IMR-90 (cell line): Measurements from ENCODE around the gene IGF1R. TPM values are rescaled to one million over a fixed set of nuclear protein-coding genes. Genes with fewer than 3 reads are reported as not detected.

Experiments used
- ATAC-seq: fragments of 200-7000 bp; cut with Tn5 transposase; 2 replicates; pipeline ENCODE4 v1.9.1; 2020; ENCODE audit warnings: low read depth, mild to moderate bottlenecking, moderate library complexity
- BruUV-seq: library from RNA; stranded (reverse); fragments of 400-500 nt; replicated peaks from 2 replicates; lab custom pipeline; 2021; lab: Mats Ljungman, UMichigan
- CTCF ChIA-PET: fragments of 300-600 bp; formaldehyde crosslinking; extraction: SDS; loops from one replicate; lab custom pipeline; 2021; ENCODE audit warnings: antibody characterized with exemption; lab: Yijun Ruan, JAX
- POLR2A ChIA-PET: fragments of 300-600 bp; sonication (Branson Sonifier 250); formaldehyde crosslinking; loops from one replicate; lab custom pipeline; 2022; ENCODE audit warnings: antibody characterized with exemption; ENCODE audit not compliant: unreplicated experiment; lab: Charles Lee
- DNase-seq: peaks from one replicate; pipeline ENCODE4 v3.0.0; 2013
- H2AFZ ChIP-seq: replicated peaks from 2 replicates; pipeline ENCODE3; 2013; ENCODE audit warnings: low read length, mild to moderate bottlenecking; ENCODE audit not compliant: poor library complexity
- H2AK5ac ChIP-seq: 2 replicates; pipeline ENCODE4 v1.6.1; 2013; ENCODE audit warnings: low read depth, low read length, inconsistent platforms
- H2AK9ac ChIP-seq: replicated peaks from 2 replicates; pipeline ENCODE3; 2013; ENCODE audit warnings: mild to moderate bottlenecking, low read depth, low read length, moderate library complexity; ENCODE audit not compliant: poor library complexity
- H2BK120ac ChIP-seq: 2 replicates; pipeline ENCODE4 v1.6.1; 2013; ENCODE audit warnings: low read depth, low read length, inconsistent platforms
- H2BK15ac ChIP-seq: 3 replicates; pipeline ENCODE4 v1.6.1; 2013; ENCODE audit warnings: low read depth, low read length, inconsistent platforms
- H2BK20ac ChIP-seq: 2 replicates; pipeline ENCODE4 v1.6.1; 2013; ENCODE audit warnings: low read depth, mild to moderate bottlenecking, inconsistent platforms, low read length, moderate library complexity
- H2BK5ac ChIP-seq: 2 replicates; pipeline ENCODE4 v1.6.1; 2013; ENCODE audit warnings: mild to moderate bottlenecking, low read depth, low read length, inconsistent platforms; ENCODE audit not compliant: poor library complexity, severe bottlenecking
- H3K14ac ChIP-seq: replicated peaks from 2 replicates; pipeline ENCODE4 v1.6.1; 2013; ENCODE audit warnings: low read depth, low read length, inconsistent platforms
- H3K18ac ChIP-seq: 2 replicates; pipeline ENCODE4 v1.6.1; 2013; ENCODE audit warnings: low read depth, low read length, control low read depth
- H3K23ac ChIP-seq: 2 replicates; pipeline ENCODE4 v1.6.1; 2013; ENCODE audit warnings: low read depth, low read length, inconsistent platforms
- H3K27ac ChIP-seq: 2 replicates; pipeline ENCODE4 v1.5.1; 2013; ENCODE audit warnings: mild to moderate bottlenecking, control low read depth, low read length; ENCODE audit not compliant: insufficient read depth
- H3K27me3 ChIP-seq: 2 replicates; pipeline ENCODE4 v1.6.1; 2013; ENCODE audit warnings: low read length; ENCODE audit not compliant: control insufficient read depth, insufficient read depth
- H3K36me3 ChIP-seq: 2 replicates; pipeline ENCODE4 v1.6.1; 2013; ENCODE audit warnings: low read length, mixed read lengths; ENCODE audit not compliant: control insufficient read depth, insufficient read depth
- H3K4ac ChIP-seq: 2 replicates; pipeline ENCODE4 v1.6.1; 2013; ENCODE audit warnings: low read depth, low read length, inconsistent platforms
- H3K4me1 ChIP-seq: 2 replicates; pipeline ENCODE4 v1.6.1; 2013; ENCODE audit warnings: low read length, mixed read lengths; ENCODE audit not compliant: control insufficient read depth, insufficient read depth
- H3K4me2 ChIP-seq: 2 replicates; pipeline ENCODE4 v1.6.1; 2013; ENCODE audit warnings: low read depth, mild to moderate bottlenecking, control low read depth, low read length, moderate library complexity
- H3K4me3 ChIP-seq: 2 replicates; pipeline ENCODE4 v1.5.1; 2013; ENCODE audit warnings: low read depth, mild to moderate bottlenecking, control low read depth, low read length, moderate library complexity; ENCODE audit not compliant: insufficient read depth
- H3K56ac ChIP-seq: 2 replicates; pipeline ENCODE4 v1.6.1; 2013; ENCODE audit warnings: low read length, inconsistent platforms; ENCODE audit not compliant: insufficient read depth; ENCODE audit errors: extremely low read depth
- H3K79me1 ChIP-seq, 2 experiments: 2 replicates each; pipeline ENCODE4 v1.6.1; 2013; ENCODE audit warnings: low read length in 2 of 2, inconsistent platforms in 1 of 2, low read depth in 1 of 2
- H3K9ac ChIP-seq: 2 replicates; pipeline ENCODE4 v1.6.1; 2013; ENCODE audit warnings: low read depth, low read length, control low read depth
- H3K9me1 ChIP-seq: 2 replicates; pipeline ENCODE4 v1.6.1; 2013; ENCODE audit warnings: low read length, inconsistent platforms; ENCODE audit not compliant: insufficient read depth
- H3K9me3 ChIP-seq: 2 replicates; pipeline ENCODE4 v1.6.1; 2013; ENCODE audit warnings: low read length; ENCODE audit not compliant: control insufficient read depth, insufficient read depth
- H4K20me1 ChIP-seq: 2 replicates; pipeline ENCODE4 v1.6.1; 2013; ENCODE audit warnings: low read length, inconsistent platforms; ENCODE audit not compliant: insufficient read depth
- H4K5ac ChIP-seq: 2 replicates; pipeline ENCODE4 v1.6.1; 2013; ENCODE audit warnings: mild to moderate bottlenecking, low read depth, low read length, control low read depth
- H4K8ac ChIP-seq, 2 experiments: 2 replicates each; pipeline ENCODE4 v1.6.1; 2013; ENCODE audit warnings: low read depth in 2 of 2, low read length in 2 of 2, control low read depth in 1 of 2, inconsistent platforms in 1 of 2
- H4K91ac ChIP-seq: 2 replicates; pipeline ENCODE4 v1.6.1; 2013; ENCODE audit warnings: low read depth, low read length, inconsistent platforms; ENCODE audit not compliant: insufficient read depth
- FOS ChIP-seq: fragments of 150-350 bp; IDR thresholded peaks from 2 replicates; pipeline ENCODE4 v1.6.1; 2016; ENCODE audit warnings: low read depth, low read length
- MAFK ChIP-seq: IDR thresholded peaks from 2 replicates; pipeline ENCODE4 v1.6.1; 2012; ENCODE audit warnings: low read depth, low read length, improper control_type of control experiment
- MXI1 ChIP-seq: IDR thresholded peaks from 2 replicates; pipeline ENCODE4 v1.6.1; 2012; ENCODE audit warnings: low read depth, mild to moderate bottlenecking, low read length, moderate library complexity, borderline replicate concordance
- RFX5 ChIP-seq: IDR thresholded peaks from 2 replicates; pipeline ENCODE4 v1.8.0; 2012; ENCODE audit warnings: low read depth, mild to moderate bottlenecking, low read length, moderate library complexity
- WGBS, 2 experiments: methylation state at CpG; one replicate each; pipeline versions ENCODE4 v1.1.5 to v1.1.7; 2013; ENCODE audit warnings: missing lambda C conversion rate in 2 of 2; ENCODE audit not compliant: insufficient read length in 1 of 2; ENCODE audit errors: extremely low coverage in 2 of 2; 5-methylcytosine and 5-hydroxymethylcytosine counted together
- dilution Hi-C: fragments of 300-500 bp; cut with HindIII; formaldehyde crosslinking; loops from one replicate; pipeline ENCODE4 v1.14.3; 2018; ENCODE audit warnings: low sequenced_read_pairs; ENCODE audit not compliant: unreplicated experiment
- in situ Hi-C: fragments of 300-500 bp; cut with MboI; formaldehyde crosslinking; loops from 3 replicates; pipeline ENCODE4 v1.14.3; 2019; ENCODE audit warnings: low sequenced_read_pairs, inconsistent platforms, mixed read lengths
- intact Hi-C: fragments of 100-400 bp; cut with micrococcal nuclease; formaldehyde crosslinking; loops from 2 replicates; pipeline ENCODE4 v1.10.0; 2022
- polyA plus RNA-seq, 3 experiments: library from polyadenylated mRNA; depleted of rRNA; stranded (reverse); fragments of >200 nt; gene quantifications; 2 replicates each; pipeline ENCODE4 v1.2.3, GENCODE V29; 2012; ENCODE audit warnings: low replicate concordance in 1 of 3
- total RNA-seq: library from RNA; depleted of rRNA; stranded (reverse); fragments of >200 nt; gene quantifications from 2 replicates; pipeline ENCODE4 v1.2.3, GENCODE V29; 2012

Gene IGF1R
- total and polyA plus RNA-seq, 2 of the 4 experiments (the other 2 are of a cell fraction), result 24.0 to 24.9 TPM

DNA sequence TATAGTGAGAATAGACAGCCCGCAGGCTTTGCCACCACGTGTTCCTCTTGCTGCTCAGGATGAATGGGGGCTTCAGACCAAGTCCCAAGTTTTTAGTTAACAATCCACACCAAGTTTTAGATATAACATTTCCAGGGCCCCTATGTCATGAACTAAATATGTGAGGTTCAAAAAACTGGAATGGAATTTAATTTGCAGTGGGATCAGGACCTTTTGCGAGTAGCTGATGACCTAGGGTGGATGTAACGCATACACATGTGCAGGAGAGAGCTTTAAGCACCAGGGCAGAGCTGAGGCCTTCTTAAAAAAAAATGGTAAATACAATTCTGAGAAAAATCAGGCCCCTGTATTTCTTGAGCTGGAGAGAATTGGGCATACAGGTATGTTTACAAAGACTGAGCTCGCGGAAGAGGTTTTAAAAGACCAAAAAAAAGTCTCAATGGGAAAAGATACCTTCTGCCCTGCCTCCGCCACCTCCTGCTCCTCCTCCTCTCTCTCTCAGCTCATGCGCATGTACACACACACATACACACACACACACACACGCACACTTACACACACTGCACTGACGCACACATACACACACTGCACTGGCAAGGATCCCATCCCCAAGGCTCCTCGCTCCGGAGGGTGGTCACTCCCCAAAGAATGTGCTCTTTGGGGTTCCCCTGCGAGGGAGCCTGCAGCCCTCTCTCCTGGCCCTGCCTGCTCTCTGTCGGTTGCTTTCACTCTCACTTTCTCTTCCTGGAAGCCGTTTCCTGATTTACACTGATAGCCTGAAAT lies 48.2 kb upstream of the IGF1R start:
- H4K8ac ChIP-seq, result peak overlapping the region; percentile 7 to 80; a peak in 3 of 4 replicates
- peak overlapping the region; percentile 61 for H3K9ac ChIP-seq
- H2AK9ac ChIP-seq, result peak overlapping the region; percentile 22
- peak overlapping the region; percentile 5; the same call in 1 of the 2 replicates for H2BK20ac ChIP-seq
- H3K4me1 ChIP-seq, result no peaks in the 10 kb centered on the region; the same call in 1 of the 2 replicates
- H4K20me1 ChIP-seq, result no peaks in the 10 kb centered on the region
- peak overlapping the region; percentile 23; the same call in 1 of the 2 replicates for H2BK120ac ChIP-seq
- no peaks in the 10 kb centered on the region for H3K36me3 ChIP-seq
- H3K79me1 ChIP-seq, result no peaks in the 10 kb centered on the region
- H3K4me2 ChIP-seq, result peak overlapping the region; percentile 80
- 20% methylated on average over 2 of the region's 15 CpGs; no CpG with 5 or more reads in 1 of the 2 experiments for WGBS, 2 experiments
- in situ Hi-C loops, result no loop called here
- dilution Hi-C loops, result no loop called here
- no peaks in the 10 kb centered on the region; the same call in 1 of the 2 replicates for H3K9me1 ChIP-seq
- peak; percentile 71 for DNase-seq
- H4K91ac ChIP-seq, result peak overlapping the region; percentile 9; the same call in 1 of the 2 replicates
- peaks cover 9% of the 10 kb centered on the region for H3K27me3 ChIP-seq
- peak overlapping the region; percentile 36 for H4K5ac ChIP-seq
- CTCF ChIA-PET, result interaction anchor here (1.0 kb wide), 1 partner anchor 10 kb away, joined by 3 read pairs; no protein-coding TSS in a partner anchor
- H3K9me3 ChIP-seq, result no peaks in the 10 kb centered on the region
- intact Hi-C loops, result no loop called here
- no peak overlapping the region for H2BK15ac ChIP-seq
- peak overlapping the region; percentile 38 for H3K27ac ChIP-seq
- POLR2A ChIA-PET, result no interaction called here
- no peak overlapping the region for H2BK5ac ChIP-seq
- peak overlapping the region; percentile 42; the same call in 1 of the 2 replicates for H3K4ac ChIP-seq
- no TSS peak for BruUV-seq
- peak overlapping the region; percentile 94 for H2AFZ ChIP-seq
- H3K4me3 ChIP-seq, result peak overlapping the region; percentile 43
- H3K18ac ChIP-seq, result peak overlapping the region; percentile 38; the same call in 1 of the 2 replicates
- peak; percentile 90 for ATAC-seq
- no peak overlapping the region for H2AK5ac ChIP-seq
- peak overlapping the region; percentile 36; the same call in 1 of the 2 replicates for H3K56ac ChIP-seq
- peak overlapping the region; percentile 47; the same call in 1 of the 2 replicates for H3K23ac ChIP-seq
- H3K14ac ChIP-seq, result peak overlapping the region; percentile 41
- TF ChIP-seq MXI1, result no peak
- TF ChIP-seq MAFK, result no peak
- TF ChIP-seq RFX5, result no peak
- TF ChIP-seq FOS, result no peak
